ENCODE results near the gene TNFRSF14.

DNA sequence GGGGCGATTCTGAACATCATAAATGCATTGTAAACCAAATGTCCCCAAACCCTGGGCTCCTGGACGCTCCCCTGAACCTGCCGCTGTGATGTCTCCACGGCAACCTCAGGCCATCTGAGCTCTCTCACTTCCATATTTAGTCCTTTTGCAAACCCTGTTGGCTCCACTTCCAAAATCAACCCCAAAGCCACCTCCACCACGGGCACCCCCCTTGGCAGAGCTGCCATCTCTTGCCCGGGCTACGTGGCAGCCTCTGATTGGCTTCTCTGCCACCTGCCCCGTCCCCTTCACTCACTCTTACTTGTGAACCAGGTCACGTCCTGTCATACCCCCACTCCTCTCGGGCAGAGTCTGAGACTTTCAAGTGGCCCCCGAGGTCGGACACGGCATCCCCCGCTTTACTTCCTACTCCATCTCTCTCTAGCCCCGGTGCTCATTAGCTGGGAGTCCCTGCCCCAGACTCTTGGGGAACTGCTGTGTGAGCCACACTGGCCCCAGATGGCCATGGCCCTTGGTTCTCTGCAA lies 46.2 kb downstream of the TNFRSF14 start:
- TF ChIP-seq, protein P1, sequence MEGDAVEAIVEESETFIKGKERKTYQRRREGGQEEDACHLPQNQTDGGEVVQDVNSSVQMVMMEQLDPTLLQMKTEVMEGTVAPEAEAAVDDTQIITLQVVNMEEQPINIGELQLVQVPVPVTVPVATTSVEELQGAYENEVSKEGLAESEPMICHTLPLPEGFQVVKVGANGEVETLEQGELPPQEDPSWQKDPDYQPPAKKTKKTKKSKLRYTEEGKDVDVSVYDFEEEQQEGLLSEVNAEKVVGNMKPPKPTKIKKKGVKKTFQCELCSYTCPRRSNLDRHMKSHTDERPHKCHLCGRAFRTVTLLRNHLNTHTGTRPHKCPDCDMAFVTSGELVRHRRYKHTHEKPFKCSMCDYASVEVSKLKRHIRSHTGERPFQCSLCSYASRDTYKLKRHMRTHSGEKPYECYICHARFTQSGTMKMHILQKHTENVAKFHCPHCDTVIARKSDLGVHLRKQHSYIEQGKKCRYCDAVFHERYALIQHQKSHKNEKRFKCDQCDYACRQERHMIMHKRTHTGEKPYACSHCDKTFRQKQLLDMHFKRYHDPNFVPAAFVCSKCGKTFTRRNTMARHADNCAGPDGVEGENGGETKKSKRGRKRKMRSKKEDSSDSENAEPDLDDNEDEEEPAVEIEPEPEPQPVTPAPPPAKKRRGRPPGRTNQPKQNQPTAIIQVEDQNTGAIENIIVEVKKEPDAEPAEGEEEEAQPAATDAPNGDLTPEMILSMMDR (IDR thresholded peaks at IDR 0.05 in 4 of 5, conservative IDR thresholded peaks at IDR 0.05 in 1 of 5) = no peak
- TF ChIP-seq POLR2A (IDR thresholded peaks at IDR 0.05) = no peak
